Right hindlimb (tissue), 1 donor: ENCODE results near the gene P2RX6.
A peak's percentile ranks its signal among the peaks of the same experiment; 100 is the strongest.

Experiments used
- DNase-seq: peaks from one replicate; pipeline ENCODE4 v3.0.0-alpha.2; 2018

The P2RX6 gene

GRCh38 chr22:21015466-21016006, 571 bp downstream of the P2RX6 start:
- DNase-seq, result no peak

DNA sequence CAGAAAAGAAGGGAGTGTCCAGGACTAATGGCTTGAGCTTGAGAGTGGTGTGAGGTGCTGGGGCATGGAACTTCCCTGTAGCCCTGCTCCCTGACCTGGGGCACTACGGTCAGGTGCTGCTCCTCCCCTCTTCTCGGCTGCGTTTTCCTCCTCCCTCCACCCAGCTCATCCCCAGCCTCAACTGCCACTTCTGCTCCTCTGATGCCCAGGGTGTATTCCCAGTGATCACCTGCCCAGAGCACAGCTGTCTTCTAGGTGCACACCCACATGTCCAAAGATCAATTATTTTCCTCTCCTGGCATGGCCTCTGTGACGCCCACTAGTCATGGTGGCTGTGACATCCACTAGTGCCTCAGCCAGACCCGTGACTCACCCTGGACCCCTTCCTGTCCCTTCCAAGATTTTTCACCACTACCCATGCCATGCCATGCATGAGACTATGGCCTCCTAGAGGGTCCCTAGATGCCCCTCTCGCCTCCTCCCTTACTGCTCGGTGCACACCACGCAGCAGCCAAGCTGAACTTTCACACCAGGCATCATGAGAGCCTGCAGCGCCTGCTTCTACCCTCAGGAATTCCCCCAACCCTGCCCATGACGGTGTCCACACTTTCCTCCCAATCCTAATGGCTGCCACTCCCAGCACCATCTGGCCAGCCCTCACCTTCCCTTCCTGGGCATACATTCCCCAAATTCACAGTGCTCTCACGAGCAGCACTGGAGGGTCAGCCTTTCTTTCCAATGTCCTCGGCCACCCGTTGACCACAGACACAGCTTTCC, 1.9 kb downstream of the P2RX6 start:
- DNase-seq, result no peak

- no peak for DNase-seq
These were observed 3.3 kb downstream of the P2RX6 start for GRCh38 chr22:21018314-21018713.

GRCh38 chr22:21020802-21021429, 6.0 kb downstream of the P2RX6 start:
- no peak for DNase-seq

DNA sequence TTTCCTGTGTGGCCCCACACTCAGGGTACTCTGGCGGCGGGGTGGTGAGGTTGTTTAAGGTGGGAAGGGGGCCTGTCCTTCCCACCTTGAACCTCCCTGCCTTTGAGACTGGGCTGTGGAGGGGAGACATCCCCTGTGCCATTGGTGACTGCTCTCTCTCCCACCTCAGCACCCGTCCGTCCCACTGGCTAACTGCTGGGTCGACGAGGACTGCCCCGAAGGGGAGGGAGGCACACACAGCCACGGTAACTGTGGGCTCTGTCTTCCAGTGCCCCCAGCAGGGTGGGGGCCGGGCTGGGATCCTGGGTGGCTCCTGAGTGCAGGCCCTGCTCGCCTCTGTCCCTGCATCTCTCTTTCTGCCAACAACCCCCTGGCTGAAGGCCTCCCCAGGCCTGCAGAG, 7.5 kb downstream of the P2RX6 start:
- DNase-seq, result no peak

DNA sequence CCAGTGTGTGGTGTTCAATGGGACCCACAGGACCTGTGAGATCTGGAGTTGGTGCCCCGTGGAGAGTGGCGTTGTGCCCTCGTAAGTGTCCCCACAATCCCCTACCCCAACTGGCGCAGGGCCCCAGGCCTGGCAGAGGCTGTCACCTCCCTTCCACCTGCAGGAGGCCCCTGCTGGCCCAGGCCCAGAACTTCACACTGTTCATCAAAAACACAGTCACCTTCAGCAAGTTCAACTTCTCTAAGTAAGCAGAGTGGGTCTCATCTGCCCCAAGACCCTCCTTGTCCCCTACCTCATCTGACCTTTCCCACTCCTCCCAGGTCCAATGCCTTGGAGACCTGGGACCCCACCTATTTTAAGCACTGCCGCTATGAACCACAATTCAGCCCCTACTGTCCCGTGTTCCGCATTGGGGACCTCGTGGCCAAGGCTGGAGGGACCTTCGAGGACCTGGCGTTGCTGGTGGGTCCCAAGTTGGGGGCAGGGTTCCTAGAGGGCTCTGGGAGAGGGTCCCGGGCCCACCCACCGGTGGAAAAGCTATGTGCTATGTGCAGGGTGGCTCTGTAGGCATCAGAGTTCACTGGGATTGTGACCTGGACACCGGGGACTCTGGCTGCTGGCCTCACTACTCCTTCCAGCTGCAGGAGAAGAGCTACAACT, 8.1 kb downstream of the P2RX6 start:
- no peak for DNase-seq

DNA sequence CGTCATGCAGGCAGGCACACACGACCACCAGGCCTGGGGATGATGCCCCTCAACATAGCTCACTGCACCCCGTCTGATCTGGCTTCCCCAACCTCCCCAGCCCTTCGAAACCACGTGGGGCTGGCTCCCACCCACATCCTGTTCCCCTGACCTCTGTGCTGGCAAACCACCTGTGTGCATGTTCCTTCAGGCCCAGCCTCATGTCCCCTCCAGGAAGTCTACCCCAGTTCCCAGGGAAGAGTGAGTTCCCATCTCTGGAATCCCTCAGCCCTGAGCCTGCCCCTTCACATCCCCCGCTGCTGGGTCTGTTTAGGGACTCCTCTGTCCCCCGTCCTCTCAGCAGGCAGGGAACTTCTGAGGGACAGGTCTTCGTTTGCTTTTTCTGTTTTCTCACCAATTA, 10.3 kb downstream of the P2RX6 start:
- no peak for DNase-seq

DNA sequence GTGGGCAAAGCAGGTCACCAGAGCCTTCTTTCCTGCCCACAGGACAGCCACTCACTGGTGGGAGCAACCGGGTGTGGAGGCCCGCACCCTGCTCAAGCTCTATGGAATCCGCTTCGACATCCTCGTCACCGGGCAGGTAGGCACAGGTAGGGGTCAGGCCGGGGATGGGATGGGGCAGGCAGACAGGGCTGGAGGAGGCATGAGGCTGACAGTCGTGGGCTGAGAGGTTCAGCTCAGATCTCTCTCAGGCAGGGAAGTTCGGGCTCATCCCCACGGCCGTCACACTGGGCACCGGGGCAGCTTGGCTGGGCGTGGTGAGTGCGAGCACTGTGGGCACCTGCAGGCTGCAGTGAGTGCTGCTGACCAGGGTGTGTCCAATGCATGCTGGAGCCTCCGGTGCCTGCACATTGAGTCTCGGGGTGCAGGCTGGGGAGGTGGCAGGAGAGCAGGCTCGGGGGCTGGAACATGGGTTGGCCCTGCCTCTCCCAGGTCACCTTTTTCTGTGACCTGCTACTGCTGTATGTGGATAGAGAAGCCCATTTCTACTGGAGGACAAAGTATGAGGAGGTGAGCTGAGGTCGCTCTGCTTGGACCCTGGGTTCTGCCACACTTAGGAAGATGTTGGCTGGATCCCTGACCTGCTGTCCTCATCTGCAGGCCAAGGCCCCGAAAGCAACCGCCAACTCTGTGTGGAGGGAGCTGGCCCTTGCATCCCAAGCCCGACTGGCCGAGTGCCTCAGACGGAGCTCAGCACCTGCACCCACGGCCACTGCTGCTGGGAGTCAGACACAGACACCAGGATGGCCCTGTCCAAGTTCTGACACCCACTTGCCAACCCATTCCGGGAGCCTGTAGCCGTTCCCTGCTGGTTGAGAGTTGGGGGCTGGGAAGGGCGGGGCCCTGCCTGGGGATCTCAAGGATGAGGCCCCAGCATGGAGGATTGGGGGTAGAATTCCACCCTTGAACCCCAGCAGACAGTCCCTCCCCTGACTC, 11.1 kb downstream of the P2RX6 start:
- no peak for DNase-seq

GRCh38 chr22:21026783-21027692, 12.1 kb downstream of the P2RX6 start:
- DNase-seq, result peak; percentile 70

DNA sequence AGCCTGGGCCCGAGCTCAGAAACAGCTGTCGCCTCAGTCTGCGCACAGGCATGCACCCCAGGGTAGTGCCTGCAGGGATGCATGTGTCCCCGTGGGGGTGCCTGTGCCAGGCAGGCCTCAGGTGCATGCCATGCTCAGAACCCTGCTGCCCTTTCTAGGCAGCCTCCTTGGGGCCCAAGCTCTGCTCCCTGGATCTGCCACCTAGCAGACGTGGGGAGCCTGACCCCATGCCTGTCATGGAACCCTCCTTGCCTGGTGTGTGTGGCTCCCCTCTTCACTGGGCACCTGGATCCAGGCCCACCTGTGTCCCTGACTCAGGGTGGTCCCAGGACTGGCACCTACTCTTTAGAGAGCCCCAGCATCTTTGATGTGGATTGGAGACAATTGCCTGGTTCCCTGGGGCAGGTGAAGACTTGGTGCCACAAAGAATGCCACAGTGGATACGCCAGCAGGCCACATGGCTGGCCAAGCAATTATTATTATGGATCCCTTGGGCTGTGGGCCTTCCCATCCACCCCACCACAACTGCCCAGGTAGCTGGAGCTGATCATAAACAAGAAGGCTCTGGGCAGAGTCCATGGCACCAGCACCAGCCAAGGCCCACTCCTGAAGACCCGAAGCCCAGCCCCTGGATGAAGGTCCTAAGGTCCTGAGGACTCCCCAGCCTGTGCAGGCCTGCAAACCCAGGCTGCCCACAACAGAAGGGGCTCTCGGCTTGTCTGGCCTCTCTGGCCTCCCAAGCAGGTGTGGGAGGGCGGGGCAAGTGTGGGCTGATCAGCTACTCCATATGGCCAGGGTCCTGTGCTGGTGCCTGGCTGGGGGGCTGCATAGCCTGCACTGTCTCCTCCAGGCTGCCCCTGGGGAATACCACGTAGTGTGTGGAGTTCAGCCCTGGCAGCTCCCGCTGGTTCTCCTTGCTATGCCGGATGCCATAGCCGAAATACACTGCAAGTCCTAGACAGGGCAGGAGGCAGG, 13.6 kb downstream of the P2RX6 start:
- no peak for DNase-seq

- no peak for DNase-seq
These were observed 14.6 kb downstream of the P2RX6 start for GRCh38 chr22:21029486-21030025.

DNA sequence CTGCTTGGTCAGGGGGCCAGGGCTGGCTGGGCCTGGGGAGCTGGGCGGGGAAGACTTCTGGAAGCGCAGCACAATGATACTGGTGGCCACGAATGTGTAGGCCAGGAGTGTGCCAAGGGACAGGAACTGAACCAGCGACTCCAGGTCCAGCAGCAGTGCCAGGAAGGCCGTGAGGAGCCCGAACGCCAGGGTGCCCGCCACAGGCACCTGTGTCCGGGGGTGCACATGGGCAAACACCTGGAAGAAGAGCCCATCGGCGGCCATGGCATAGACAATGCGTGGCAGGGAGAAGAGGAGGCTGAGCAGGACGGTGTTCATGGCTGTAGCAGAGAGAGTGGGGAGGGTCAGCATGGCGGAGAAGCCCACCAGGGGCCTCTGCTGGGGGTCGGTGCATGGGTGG, 15.1 kb downstream of the P2RX6 start:
- no peak for DNase-seq

DNA sequence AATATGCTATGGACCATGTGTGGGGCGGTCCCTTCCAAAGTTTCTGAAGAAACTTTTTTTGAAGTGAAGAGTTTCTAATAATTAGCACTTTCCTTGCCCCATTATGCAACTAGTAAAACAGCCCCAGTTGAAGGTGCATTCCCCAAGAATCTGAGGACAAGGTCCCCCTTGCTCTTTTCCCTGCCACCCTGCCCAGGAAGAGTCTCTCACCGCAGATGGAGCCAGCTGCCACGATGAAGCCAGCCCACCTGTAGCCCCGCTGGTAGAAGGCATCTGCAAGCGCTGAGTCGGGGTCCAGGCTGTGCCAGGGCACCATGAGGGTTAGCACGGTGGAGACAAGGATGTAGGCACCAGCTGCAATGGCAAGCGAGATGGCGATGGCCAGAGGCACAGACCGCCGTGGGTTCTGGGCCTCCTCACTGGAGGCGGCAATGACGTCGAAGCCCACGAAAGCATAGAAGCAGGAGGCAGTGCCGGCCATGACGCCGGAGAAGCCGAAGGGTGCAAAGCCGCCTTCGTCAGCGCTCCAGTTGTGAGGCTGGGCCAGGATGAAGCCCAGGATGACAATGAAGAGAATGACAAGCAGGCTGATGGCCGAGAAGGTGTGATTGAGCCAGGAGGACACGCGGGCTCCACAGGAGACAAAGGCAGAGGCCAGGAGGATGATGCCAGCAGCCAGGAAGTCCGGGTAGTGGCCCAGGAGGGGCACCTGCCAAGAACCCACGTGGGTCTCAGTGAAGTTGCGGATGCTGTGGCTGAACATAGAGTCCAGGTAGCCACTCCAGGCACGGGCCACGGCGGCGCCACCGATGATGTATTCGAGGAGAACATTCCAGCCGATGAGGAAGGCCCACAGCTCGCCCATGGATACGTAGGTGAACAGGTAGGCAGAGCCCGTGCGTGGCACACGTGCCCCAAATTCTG, 15.9 kb downstream of the P2RX6 start:
- no peak for DNase-seq

- DNase-seq, result no peak
These were observed 16.6 kb downstream of the P2RX6 start for GRCh38 chr22:21031545-21032036.

- DNase-seq, result peak; percentile 52
These were observed 17.3 kb downstream of the P2RX6 start, which contains the start of gene SLC7A4 for GRCh38 chr22:21032037-21032867. TSS of gene SLC7A4 (minus strand) at chr22:21032561. CDS start at chr22:21031812, 749 bp downstream.

DNA sequence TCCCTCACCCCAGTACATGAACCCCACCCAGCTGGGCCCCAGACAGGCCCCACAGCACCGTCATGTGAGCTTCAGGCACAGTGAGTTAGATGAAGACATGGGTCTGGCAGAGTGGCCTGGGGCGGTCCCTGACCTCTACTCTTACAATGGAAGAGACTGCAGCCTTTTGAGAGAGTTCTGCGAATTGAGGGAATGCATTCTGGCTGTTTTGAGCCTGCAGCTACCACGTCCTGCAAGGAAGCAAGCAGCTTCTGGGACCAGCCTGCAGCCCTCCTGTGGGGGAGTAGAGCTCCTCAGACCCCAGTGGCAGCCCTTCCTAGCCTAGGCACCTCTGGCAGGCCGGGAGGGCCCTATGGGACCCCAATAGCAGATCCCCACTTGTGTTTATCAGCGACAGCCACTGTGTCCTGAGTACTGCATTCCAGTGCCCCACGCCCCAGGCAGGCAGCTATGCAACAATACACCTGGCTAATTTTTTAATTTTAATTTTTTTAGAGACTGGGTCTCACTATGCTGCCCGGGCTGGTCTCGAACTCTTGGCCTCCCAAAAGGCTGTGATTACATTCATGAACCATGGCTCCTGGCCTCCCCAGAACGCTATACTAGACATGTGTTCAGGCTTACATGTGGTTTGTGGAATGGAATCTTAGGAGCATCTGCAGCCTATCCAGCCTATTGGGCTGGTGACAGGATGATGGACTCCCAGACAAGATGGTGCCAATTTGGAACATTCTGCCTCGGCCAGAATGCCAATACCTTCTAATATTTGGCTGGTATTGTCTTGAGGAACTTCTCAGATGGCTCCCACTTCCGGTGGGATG, 18.1 kb downstream of the P2RX6 start:
- no peak for DNase-seq

- no peak for DNase-seq
These were observed 18.9 kb downstream of the P2RX6 start for GRCh38 chr22:21033895-21034294.
